COLO668 (cell line): ENCODE data around the gene PTGER4.
A peak's percentile ranks its signal among the peaks of the same experiment; 100 is the strongest.
"Not testable (repeated sequence)": the region's sequence is repeated elsewhere in the genome, so short reads cannot be mapped to it uniquely, and the experiment has no call there.

ENCODE experiments used
- DNase-seq: peaks from one replicate; lab custom pipeline; 2025; ENCODE audit not compliant: unreplicated experiment; lab: John Stamatoyannopoulos, UW

PTGER4 gene

DNA sequence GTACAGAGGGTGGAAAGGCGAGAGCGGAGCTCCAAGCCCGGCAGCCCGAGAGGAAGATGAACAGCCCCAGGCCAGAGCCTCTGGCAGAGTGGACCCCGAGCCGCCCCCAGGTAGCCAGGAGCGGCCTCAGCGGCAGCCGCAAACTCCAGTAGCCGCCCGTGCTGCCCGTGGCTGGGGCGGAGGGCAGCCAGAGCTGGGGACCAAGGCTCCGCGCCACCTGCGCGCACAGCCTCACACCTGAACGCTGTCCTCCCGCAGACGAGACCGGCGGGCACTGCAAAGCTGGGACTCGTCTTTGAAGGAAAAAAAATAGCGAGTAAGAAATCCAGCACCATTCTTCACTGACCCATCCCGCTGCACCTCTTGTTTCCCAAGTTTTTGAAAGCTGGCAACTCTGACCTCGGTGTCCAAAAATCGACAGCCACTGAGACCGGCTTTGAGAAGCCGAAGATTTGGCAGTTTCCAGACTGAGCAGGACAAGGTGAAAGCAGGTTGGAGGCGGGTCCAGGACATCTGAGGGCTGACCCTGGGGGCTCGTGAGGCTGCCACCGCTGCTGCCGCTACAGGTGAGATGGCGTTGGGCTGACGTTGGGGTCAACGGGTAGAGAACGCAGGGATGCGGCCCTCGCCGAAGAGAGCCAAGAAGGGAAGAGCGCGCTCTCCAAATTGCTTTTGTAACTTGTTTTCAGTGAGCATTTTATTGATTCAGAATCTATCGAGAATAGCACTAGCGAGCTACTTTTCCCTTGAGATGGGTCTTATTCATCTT lies at the start of gene PTGER4:
Gene PTGER4 (plus strand): TSS at position 3 of the 769 bp plus-strand sequence. CDS start 1,079 bp downstream, outside the sequence.
- DNase-seq: peak; percentile 62

DNA sequence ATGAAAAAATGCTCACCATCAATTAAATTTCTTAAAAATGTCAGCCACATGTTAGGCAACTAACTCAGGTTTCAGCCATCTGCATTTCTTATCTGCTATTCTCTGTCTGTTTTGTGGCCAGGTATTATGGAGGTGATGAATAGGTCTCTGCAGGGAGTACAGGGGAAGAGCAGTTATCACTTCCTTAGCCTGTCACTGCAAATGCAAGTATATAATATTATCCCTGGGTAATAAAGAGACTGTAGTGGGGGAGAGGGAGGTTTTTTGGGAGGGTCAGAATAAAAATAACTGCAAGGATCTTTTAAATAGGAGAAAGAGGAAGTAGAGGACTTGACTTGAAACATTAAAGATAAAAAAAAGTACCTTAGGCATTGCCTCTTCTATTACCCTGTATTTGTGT lies 49.6 kb upstream of the PTGER4 start:
- DNase-seq: no peak

DNA sequence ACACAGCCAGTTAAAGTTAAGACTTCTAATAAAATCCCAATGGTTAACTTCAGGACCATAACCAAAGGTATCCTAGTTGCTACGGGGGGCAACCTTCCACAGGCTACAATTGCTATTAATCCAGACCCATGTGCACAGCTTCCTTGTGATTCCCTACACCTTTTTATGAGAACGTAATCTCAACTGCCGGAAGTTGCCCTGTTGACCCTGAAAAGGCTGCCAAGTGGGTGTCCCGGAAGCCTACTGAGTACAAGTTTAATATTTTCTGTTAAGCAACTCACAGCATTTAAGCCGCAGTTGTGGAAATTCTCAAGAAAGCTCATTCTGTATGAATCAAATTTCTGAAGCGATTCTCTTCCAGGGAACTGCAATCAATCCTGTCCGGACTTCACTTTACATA lies 48.5 kb upstream of the PTGER4 start:
- DNase-seq: no peak

DNA sequence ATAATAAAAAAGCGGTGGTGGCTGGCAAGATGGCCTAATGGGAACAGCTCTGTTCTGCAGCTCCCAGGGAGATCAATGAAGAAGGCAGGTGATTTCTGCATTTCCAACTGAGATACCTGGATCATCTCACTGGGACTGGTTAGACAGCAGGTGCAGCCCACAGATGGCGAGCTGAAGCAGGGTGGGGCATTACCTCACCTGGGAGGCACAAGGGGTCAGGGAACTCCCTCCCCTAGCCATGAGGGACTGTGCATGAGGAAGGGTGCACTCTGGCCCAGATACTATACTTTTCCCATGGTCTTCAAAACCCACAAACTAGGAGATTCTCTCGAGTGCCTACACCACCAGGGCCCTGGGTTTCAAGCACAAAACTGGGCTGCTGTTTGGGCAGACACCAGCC lies 45.6 kb upstream of the PTGER4 start:
- DNase-seq: no peak

DNA sequence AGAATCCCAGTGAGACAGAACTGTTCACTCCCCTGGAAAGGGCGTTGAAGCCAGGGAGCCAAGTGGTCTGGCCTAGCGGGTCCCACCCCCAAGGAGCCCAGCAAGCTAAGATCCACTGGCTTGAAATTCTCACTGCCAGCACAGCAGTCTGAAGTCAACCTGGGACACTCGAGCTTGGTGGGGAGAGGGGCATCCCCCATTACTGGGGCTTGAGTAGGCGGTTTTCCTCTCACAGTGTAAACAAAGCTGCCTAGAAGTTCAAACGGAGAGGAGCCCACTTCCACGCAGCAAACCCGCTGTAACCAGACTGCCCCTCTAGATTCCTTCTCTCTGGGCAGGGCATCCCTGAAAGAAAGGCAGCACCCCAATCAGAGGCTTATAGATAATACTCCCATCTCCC lies 45.1 kb upstream of the PTGER4 start:
- no peak for DNase-seq

DNA sequence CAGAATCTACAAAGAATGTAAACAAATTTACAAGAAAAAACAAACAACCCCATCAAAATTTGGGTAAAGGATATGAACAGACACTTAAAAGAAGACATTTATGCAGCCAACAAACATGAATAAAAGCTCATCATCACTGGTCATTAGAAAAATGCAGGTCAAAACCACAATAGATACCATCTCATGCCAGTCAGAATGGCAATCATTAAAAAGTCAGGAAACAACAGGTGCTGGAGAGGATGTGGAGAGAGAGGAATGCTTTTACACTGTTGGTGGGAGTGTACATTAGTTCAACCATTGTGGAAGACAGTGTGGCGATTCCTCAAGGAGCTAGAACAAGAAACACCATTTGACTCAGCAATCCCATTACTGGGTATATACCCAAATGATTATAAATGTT lies 40.2 kb upstream of the PTGER4 start:
- not testable (repeated sequence) for DNase-seq

DNA sequence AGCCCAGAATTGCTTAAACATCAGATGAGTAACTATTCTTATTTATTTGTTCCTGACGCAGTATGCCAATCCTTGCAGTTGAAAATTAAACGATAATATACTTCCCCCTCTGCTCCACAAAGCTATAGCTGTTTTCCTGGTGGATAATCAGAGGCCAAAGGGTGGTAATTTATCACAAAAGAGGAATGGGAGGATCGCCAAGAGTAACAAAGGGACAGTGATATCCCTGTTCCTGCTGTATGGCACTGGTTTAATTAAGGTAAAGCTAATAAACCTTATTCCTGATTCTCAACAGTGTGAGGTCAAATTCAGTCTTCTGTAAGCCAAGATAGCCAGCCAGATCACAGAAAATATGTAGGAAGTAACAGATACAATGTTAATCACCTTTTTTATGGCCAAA lies 33.4 kb upstream of the PTGER4 start:
- no peak for DNase-seq

DNA sequence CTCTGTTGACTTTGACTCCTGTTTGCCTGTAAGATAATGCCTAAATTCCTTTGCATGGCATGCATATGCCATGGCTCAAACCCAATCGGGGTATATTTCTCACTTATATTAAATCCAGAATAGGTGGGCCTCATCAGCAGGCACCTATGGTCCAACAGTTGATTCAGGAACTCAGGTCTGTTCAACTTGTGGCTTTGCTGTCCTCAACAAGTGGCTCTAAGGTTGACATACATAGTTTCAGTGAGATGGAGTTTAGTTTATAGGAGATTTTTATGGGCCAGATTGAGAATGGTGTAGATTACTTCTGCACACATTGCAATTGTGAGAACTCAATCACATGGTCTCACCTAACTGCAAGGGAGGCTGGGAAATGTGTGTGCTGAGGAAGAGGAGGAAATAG lies 31.6 kb upstream of the PTGER4 start:
- no peak for DNase-seq

DNA sequence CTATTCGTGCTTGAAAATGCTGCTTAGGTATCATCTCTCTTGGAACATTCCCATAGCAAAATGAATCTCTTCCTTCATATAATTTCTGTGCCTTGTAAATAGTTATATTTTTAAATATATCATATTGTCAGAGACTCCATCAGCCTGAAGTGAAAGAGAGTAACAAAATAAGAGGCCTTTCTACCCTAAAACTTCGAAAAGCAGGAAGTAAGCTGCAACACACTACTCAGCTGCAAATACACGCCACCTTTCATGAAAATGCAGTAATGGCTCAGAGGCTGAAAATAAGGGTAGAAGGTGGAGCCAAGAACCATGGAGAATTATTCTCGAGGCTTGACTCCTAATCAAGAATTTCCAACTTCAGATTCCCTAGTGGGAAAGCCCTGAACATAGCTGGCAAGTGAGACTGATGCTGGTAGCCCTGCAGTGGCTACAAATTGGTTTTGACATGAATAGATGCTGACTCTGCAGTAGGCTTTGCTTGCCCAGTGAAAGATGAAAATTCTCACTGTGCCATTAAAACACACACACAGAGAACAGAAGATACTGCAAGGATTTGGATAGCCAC lies 30.2 kb upstream of the PTGER4 start:
- DNase-seq: no peak

DNA sequence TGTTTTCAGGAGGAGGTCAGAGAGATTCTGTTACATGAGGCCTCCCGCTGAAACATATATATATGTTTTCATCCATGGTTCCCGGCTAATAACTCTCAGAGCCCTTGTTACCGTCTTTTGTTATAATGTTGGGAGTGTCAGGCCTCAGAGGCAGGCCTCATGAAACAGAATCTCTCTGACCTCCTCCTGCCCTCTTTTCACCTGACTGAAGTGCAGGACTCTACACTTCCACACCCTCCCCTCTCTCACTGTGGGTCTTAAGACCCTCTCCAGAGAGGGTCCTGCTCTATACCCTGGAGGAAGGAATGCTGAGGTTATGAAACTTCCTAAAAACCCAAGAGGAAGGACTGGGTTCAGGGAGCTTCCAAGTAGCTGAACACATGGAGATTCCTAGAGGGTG lies 28.5 kb upstream of the PTGER4 start:
- DNase-seq: no peak

DNA sequence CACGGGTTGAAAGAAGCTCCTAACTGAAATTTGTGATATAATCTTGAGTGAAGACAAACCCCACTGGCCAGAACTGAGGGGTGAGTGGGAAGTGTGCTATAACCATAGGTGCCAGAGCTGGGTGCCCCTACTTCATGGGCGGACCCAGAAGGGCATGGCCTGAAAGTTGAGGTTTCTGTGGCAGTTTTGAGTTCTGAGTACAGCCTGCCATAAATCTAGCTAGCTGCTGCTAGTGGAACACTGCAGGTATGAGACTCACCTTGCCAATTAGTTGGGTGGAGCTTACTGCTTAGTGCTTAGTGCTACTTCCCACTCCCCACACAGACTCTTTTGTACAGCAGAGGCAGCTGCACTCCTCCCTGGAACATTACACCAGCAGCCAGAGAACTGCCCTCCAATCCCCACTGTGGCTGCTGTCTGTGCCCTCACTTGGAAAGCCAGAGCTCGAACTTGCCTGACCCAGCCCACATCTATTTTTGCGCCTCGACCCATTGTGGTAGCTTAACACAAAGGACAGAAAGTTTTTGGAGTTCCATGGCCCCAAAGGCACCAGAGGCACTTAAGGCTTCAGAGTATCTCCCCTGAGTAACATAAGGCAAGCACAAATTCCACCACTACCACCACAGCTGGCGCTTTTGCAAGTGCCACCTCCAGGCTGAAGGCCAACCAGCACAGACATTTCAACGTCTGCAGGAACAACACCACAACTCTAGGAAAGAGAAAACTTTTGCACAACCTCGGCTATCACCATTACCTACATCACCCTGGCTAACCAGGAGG lies 27.1 kb upstream of the PTGER4 start:
- DNase-seq: no peak

DNA sequence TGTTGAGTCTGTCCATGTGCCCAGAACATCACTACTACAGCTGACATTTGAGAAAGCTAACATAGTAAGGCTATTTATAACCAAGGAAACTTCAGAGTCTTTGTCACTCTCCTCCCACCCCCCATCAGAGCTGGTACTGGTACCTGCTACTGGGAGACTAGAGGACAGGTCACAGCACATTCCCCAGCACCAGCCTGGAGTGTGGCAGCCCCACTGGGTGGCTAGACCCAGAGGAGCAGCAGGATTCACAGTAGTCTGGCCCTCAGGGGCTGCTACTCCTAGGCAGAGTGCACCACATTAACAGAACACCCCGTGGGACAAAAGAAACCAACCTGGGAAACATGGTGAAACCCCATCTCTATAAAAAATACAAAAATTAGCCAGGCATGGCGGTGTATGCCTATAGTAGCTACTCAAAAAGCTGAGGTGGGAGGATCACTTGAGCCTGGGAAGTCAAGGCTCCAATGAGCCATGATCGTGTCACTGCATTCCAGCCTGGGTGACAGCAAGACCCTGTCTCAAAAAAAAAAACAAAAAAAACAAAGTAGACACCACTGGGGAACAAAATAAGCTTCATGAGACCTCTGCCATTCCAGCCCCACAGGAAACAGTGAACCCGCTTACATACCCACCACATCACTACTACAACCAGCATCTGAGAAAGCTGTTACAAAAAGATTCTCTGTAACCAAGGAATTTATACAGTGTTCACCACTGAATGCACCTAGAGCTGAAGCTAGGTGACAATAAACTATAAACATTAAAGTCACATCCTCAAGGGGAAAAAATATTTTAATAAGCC lies 26.3 kb upstream of the PTGER4 start:
- DNase-seq: no peak

DNA sequence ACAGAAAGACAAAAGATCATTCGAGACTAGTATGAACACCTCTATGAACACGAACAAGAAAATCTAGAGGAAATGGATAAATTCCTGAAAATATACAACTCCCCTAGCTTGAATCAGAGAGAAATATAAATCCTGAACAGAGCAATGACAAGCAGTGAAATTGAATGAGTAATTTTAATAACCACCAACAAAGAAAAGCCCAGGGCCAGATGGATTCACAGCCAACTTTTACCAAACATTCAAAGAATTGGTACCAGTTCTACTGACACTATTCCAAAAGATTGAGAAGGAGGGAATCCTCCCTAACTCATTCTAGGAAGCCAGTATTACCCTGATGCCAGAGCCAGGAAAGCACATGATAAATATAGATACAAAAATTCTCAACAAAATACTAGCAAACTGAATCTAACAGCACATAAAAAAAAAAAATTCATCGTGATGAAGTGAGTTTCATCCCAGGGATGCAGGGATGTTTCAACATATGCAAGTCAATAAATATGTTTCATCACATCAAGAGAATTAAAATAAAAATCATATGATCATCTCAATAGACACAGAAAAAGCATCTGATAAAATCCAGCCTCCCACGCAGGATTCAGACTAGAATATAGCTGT lies 25.2 kb upstream of the PTGER4 start:
- DNase-seq: no peak

DNA sequence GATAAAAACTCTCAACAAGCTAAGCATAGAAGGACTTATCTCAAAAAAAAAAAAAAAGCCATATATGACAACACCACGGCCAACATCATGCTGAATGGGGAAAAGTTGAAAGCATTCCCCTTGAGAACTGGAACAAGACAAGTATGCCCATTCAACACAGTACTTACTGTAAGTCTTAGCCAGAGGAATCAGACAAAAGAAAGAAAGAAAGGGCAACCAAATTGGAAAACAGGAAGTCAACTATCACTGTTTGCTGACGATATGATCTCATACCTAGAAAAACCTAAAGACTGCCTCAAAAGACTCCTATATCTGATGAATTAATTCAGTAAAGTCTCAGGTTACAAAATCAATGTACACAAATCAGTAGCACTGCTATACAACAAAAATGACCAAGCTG lies 24.6 kb upstream of the PTGER4 start:
- no peak for DNase-seq

DNA sequence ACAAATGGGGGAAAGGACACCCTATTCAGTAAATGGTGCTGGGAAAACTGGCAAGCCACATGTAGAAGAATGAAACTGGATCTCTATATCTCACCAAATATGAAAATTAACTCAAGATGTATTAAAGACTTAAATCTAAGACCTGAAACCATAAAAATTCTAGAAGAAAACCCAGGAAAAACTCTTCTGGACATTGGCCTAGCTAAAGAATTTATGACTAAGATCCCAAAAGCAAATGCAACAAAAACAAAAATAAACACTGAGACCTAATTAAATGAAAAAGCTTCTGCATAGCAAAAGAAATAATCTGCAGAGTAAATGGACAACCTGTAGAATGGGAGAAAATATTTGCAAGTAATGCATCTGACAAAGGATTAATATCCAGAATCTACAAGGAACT lies 23.6 kb upstream of the PTGER4 start:
- not testable (repeated sequence) for DNase-seq

DNA sequence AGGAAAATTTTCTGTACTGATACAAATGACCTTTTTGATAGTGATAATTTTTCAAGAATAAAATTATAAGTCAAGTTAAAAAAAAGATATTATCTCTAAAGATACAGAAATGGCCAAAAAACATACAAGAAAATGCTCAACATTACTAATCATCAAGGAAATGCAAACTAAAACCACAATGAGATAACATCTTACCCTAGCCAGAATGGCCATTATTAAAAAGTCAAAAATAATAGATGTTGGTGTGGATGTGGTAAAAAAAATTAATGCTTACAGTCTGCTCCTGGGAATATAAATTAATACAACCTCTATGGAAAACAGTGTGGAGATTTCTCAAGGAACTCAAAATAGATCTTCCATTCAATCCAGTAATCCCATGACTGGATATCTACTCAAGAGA lies 22.9 kb upstream of the PTGER4 start:
- no peak for DNase-seq

DNA sequence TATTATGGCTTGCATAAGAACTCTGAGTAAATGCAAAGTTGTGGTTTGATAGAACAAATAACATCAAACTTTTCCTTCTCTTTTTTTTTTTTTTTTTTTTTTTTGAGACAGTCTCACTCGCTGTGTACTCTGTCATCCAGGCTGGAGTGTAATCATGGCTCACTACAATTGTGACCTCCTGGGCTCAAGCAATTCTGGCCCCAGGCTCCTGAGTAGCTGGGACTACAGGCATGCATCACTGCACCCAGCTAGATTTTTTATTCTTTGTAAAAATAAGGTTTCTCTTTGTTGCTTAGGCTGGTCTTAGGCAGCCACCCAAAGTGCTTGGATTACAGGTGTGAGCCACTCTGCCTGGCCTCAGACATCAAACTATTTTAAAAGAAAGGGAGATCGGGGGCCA lies 19.0 kb upstream of the PTGER4 start:
- DNase-seq: no peak

DNA sequence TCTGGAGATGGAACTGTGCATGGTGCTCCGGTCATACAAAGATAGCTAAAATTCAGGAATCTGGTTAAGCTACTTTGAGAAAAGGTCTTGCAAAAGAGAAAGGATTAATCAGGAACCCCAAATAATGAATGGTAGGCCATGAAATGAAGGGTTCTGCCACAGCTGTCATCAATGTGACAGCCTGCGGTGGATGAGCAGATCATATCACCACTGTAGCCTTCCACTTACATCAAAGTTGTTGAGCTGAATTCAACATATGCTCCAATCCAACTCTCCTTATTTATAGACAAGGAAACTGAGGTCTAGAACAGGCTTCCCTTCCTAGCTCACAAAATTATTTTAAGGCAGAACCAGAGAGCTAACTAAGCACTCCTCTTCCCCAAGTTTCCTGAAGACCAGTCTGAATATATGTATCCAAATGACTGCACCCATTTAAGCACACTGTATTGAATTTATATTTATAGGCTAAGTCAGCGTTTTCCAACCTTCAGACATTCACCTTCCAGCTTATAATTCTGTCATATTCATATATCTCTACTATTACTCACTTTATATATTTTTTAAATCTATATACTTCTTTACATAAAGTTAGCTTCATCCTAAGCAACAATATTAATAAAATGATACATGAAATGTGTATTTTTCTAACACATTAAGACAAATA lies 13.9 kb upstream of the PTGER4 start:
- no peak for DNase-seq

DNA sequence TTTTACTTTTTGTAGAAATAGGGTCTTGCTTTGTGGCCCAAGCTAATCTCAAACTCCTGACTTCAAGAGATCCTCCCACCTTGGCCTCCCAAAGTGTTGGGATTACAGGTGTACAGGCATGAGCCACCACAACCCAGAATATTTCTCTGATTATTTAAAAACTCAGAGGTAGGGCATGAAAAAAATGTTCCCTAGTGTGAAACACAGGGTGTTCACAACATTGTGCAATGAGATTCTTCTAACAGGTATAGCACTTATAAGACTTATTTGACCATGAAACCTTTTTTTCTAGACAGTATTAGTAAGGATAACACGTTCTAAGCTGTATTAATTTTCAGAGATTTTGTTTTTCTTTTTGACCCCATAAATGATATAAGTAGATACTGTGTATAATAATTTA lies 13.1 kb upstream of the PTGER4 start:
- DNase-seq: no peak

DNA sequence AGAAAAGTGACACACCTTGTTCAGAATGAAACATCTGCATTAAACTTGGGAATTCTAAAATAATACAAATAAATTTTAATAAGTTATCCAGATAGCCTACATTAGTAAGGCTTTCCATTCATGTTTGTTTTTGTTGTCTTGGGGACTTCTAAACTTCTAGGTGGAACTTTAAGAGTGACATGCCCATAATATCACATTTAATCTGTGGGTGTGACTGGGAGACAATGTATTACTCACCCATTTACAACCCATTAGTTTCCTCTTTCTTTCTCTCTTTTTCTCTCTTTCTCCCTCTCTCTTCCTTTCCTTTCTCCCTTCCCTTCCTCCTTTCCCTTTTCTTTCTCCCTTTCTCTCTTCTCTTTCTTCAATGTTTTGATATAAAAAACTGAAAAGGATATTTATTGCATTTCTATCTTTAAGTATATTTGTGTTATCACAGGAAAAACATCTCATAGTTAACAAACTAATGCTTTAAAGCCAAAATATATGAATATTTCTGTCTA lies 12.5 kb upstream of the PTGER4 start:
- no peak for DNase-seq
